Body of pancreas (tissue), 4 donors: ENCODE measurements around the gene DESI1.

Experiments
- CTCF ChIP-seq, 7 experiments: fragments of 450-650 bp in 4 of 7; fragments of 200-600 bp in 3 of 7; sonication (generic) in 3 of 7; IDR thresholded peaks; one replicate each; pipeline ENCODE4 v1.5.1; 2016 to 2019; ENCODE audit warnings: antibody characterized with exemption in 7 of 7
- POLR2A ChIP-seq, 3 donors: fragments of 450-650 bp; IDR thresholded peaks; one replicate each; pipeline ENCODE4 v1.6.1; 2016; ENCODE audit warnings: antibody characterized with exemption in 3 of 3, mild to moderate bottlenecking in 2 of 3

- TF ChIP-seq CTCF (IDR thresholded peaks at IDR 0.05) (no peak), POLR2A (IDR thresholded peaks at IDR 0.05) (no peak)
Measured at GRCh38 chr22:41612603-41613306, 8.1 kb downstream of the DESI1 start.
